ENCODE measurements around the gene HECA.

- TF ChIP-seq CTCF (IDR thresholded peaks at IDR 0.05), result no peak
- no peak for TF ChIP-seq POLR2A (IDR thresholded peaks at IDR 0.05)
Measured at GRCh38 chr6:139172151-139172550, 37.3 kb downstream of the HECA start.

All from thyroid gland (tissue), 4 donors.